ENCODE data around the gene DOK5.

DOK5 gene

GRCh38 chr20:54649511-54649962 is 174.1 kb downstream of the DOK5 start:
- no peaks in the 10 kb centered on the region for H3K9me3 ChIP-seq (ENCODE audit: control insufficient read depth, low read length)

GRCh38 chr20:54650052-54650719 is 174.8 kb downstream of the DOK5 start:
- Histone ChIP-seq H3K9ac (ENCODE audit: low read length) (no peak overlapping the region), H3K9me3 (ENCODE audit: control insufficient read depth, low read length) (no peaks in the 10 kb centered on the region), H3K4me3 (ENCODE audit: low read length) (no peak overlapping the region), H3K4me1 (ENCODE audit: control insufficient read depth, insufficient read depth, low read length) (no peaks in the 10 kb centered on the region), H3K27me3 (ENCODE audit: control insufficient read depth, insufficient read depth, low read length) (no peaks in the 10 kb centered on the region), H3K36me3 (ENCODE audit: control insufficient read depth, insufficient read depth, low read length) (no peaks in the 10 kb centered on the region)

More at GRCh38 chr20:54649511-54649962, 174.1 kb downstream of the DOK5 start:
- H3K4me1 ChIP-seq (ENCODE audit: control insufficient read depth, insufficient read depth, low read length): no peaks in the 10 kb centered on the region
- H3K36me3 ChIP-seq (ENCODE audit: control insufficient read depth, insufficient read depth, low read length): no peaks in the 10 kb centered on the region
- no peak overlapping the region for H3K4me3 ChIP-seq (ENCODE audit: low read length)
- H3K27me3 ChIP-seq (ENCODE audit: control insufficient read depth, insufficient read depth, low read length): no peaks in the 10 kb centered on the region
- no peak overlapping the region for H3K9ac ChIP-seq (ENCODE audit: low read length)

- Histone ChIP-seq H3K27me3 (ENCODE audit: control insufficient read depth, insufficient read depth, low read length) (no peaks in the 10 kb centered on the region), H3K9ac (ENCODE audit: low read length) (no peak overlapping the region), H3K4me3 (ENCODE audit: low read length) (no peak overlapping the region), H3K4me1 (ENCODE audit: control insufficient read depth, insufficient read depth, low read length) (no peaks in the 10 kb centered on the region), H3K9me3 (ENCODE audit: control insufficient read depth, low read length) (no peaks in the 10 kb centered on the region), H3K36me3 (ENCODE audit: control insufficient read depth, insufficient read depth, low read length) (no peaks in the 10 kb centered on the region)
Observed at GRCh38 chr20:54651252-54651651, 175.9 kb downstream of the DOK5 start.

GRCh38 chr20:54654450-54654849 is 179.1 kb downstream of the DOK5 start:
- H3K4me1 ChIP-seq (ENCODE audit: control insufficient read depth, insufficient read depth, low read length): no peaks in the 10 kb centered on the region
- no peak overlapping the region for H3K9ac ChIP-seq (ENCODE audit: low read length)
- H3K27me3 ChIP-seq (ENCODE audit: control insufficient read depth, insufficient read depth, low read length): no peaks in the 10 kb centered on the region
- H3K9me3 ChIP-seq (ENCODE audit: control insufficient read depth, low read length): no peaks in the 10 kb centered on the region
- H3K4me3 ChIP-seq (ENCODE audit: low read length): no peak overlapping the region
- H3K36me3 ChIP-seq (ENCODE audit: control insufficient read depth, insufficient read depth, low read length): no peaks in the 10 kb centered on the region

GRCh38 chr20:54657268-54657826 is 182.0 kb downstream of the DOK5 start:
- no peaks in the 10 kb centered on the region for H3K4me1 ChIP-seq (ENCODE audit: control insufficient read depth, insufficient read depth, low read length)
- no peaks in the 10 kb centered on the region for H3K36me3 ChIP-seq (ENCODE audit: control insufficient read depth, insufficient read depth, low read length)
- H3K9ac ChIP-seq (ENCODE audit: low read length): no peak overlapping the region
- H3K9me3 ChIP-seq (ENCODE audit: control insufficient read depth, low read length): no peaks in the 10 kb centered on the region
- no peak overlapping the region for H3K4me3 ChIP-seq (ENCODE audit: low read length)
- no peaks in the 10 kb centered on the region for H3K27me3 ChIP-seq (ENCODE audit: control insufficient read depth, insufficient read depth, low read length)

DNA sequence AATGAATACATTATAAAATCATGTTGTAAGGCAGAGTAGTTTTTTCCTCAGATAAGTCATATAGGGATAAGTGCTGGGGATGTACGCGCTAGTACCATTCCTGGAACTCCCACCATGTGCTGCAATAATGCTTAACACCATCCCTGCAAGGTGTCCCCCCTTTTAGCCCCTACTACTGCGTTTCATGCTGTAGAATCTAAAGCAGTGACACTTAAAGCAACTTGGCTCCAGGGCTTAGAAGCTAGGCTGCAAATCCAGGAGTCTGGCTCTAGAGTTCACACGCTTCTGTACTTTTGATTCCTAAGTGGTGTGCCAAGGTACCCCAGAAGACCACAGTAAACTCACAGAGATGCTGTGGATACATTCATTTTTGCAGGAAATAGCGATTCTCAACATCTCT is 183.1 kb downstream of the DOK5 start:
- Histone ChIP-seq H3K36me3 (ENCODE audit: control insufficient read depth, insufficient read depth, low read length) (no peaks in the 10 kb centered on the region), H3K4me1 (ENCODE audit: control insufficient read depth, insufficient read depth, low read length) (no peaks in the 10 kb centered on the region), H3K27me3 (ENCODE audit: control insufficient read depth, insufficient read depth, low read length) (no peaks in the 10 kb centered on the region), H3K4me3 (ENCODE audit: low read length) (no peak overlapping the region), H3K9ac (ENCODE audit: low read length) (no peak overlapping the region), H3K9me3 (ENCODE audit: control insufficient read depth, low read length) (no peaks in the 10 kb centered on the region)

GRCh38 chr20:54661265-54661664 is 185.9 kb downstream of the DOK5 start:
- H3K9ac ChIP-seq (ENCODE audit: low read length): no peak overlapping the region
- no peak overlapping the region for H3K4me3 ChIP-seq (ENCODE audit: low read length)
- H3K4me1 ChIP-seq (ENCODE audit: control insufficient read depth, insufficient read depth, low read length): no peaks in the 10 kb centered on the region
- H3K36me3 ChIP-seq (ENCODE audit: control insufficient read depth, insufficient read depth, low read length): no peaks in the 10 kb centered on the region
- no peaks in the 10 kb centered on the region for H3K9me3 ChIP-seq (ENCODE audit: control insufficient read depth, low read length)
- no peaks in the 10 kb centered on the region for H3K27me3 ChIP-seq (ENCODE audit: control insufficient read depth, insufficient read depth, low read length)

DNA sequence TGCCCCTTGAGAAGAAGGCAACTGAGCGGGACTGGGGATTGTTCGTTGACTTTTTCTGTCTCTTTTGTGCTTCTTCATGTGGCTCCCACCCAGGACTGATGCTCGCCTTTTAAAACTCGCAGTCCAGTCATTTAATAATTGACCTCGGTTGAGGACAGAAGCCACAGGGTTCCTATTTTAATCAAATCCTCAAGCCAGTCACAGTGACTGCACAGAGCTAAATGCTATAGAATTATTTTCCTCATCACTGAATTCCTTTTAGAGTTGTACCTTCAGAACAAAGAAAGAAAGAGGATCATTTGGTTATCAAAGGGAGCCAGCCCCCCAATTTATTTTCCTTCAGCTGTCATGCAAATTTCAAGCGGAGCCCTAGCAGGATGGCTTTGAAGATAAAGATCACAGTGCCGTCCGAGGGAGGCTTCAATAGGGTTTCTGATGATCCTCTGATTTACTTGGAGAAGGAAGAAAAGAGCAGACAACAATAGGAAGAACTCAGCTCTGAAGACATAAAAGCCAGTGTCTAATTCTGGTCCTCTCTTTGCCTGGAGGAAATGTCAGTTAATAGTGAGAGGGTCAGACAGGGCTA is 186.6 kb downstream of the DOK5 start:
- no peak overlapping the region for H3K4me3 ChIP-seq (ENCODE audit: low read length)
- no peak overlapping the region for H3K9ac ChIP-seq (ENCODE audit: low read length)
- H3K9me3 ChIP-seq (ENCODE audit: control insufficient read depth, low read length): no peaks in the 10 kb centered on the region
- no peaks in the 10 kb centered on the region for H3K4me1 ChIP-seq (ENCODE audit: control insufficient read depth, insufficient read depth, low read length)
- H3K27me3 ChIP-seq (ENCODE audit: control insufficient read depth, insufficient read depth, low read length): no peaks in the 10 kb centered on the region
- no peaks in the 10 kb centered on the region for H3K36me3 ChIP-seq (ENCODE audit: control insufficient read depth, insufficient read depth, low read length)

GRCh38 chr20:54665812-54666211 is 190.4 kb downstream of the DOK5 start:
- Histone ChIP-seq H3K4me3 (ENCODE audit: low read length) (no peak overlapping the region), H3K9me3 (ENCODE audit: control insufficient read depth, low read length) (no peaks in the 10 kb centered on the region), H3K4me1 (ENCODE audit: control insufficient read depth, insufficient read depth, low read length) (no peaks in the 10 kb centered on the region), H3K36me3 (ENCODE audit: control insufficient read depth, insufficient read depth, low read length) (no peaks in the 10 kb centered on the region), H3K27me3 (ENCODE audit: control insufficient read depth, insufficient read depth, low read length) (no peaks in the 10 kb centered on the region), H3K9ac (ENCODE audit: low read length) (no peak overlapping the region)

- H3K9ac ChIP-seq (ENCODE audit: low read length): no peak overlapping the region
- no peaks in the 10 kb centered on the region for H3K4me1 ChIP-seq (ENCODE audit: control insufficient read depth, insufficient read depth, low read length)
- no peaks in the 10 kb centered on the region for H3K36me3 ChIP-seq (ENCODE audit: control insufficient read depth, insufficient read depth, low read length)
- H3K27me3 ChIP-seq (ENCODE audit: control insufficient read depth, insufficient read depth, low read length): no peaks in the 10 kb centered on the region
- H3K4me3 ChIP-seq (ENCODE audit: low read length): no peak overlapping the region
- no peaks in the 10 kb centered on the region for H3K9me3 ChIP-seq (ENCODE audit: control insufficient read depth, low read length)
Observed at GRCh38 chr20:54668271-54669039, 193.1 kb downstream of the DOK5 start.

DNA sequence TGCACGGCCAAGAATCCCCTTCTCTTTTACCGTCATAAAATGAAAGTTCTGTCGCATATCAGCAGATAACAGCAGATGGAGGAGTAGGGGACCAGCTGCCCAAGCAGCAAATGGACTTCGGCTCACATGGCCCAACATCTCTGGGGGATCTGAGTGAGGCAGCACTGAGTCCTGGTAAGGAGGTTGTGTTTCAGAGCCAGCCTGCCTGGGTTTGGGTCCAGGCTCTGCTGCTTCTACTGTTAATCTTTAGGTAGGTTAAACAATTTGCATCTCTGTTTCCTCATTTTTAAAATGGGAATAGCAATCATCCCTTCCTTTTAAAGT is 193.6 kb downstream of the DOK5 start:
- no peak overlapping the region for H3K9ac ChIP-seq (ENCODE audit: low read length)
- H3K4me3 ChIP-seq (ENCODE audit: low read length): no peak overlapping the region
- H3K4me1 ChIP-seq (ENCODE audit: control insufficient read depth, insufficient read depth, low read length): no peaks in the 10 kb centered on the region
- H3K9me3 ChIP-seq (ENCODE audit: control insufficient read depth, low read length): no peaks in the 10 kb centered on the region
- H3K36me3 ChIP-seq (ENCODE audit: control insufficient read depth, insufficient read depth, low read length): no peaks in the 10 kb centered on the region
- no peaks in the 10 kb centered on the region for H3K27me3 ChIP-seq (ENCODE audit: control insufficient read depth, insufficient read depth, low read length)

DNA sequence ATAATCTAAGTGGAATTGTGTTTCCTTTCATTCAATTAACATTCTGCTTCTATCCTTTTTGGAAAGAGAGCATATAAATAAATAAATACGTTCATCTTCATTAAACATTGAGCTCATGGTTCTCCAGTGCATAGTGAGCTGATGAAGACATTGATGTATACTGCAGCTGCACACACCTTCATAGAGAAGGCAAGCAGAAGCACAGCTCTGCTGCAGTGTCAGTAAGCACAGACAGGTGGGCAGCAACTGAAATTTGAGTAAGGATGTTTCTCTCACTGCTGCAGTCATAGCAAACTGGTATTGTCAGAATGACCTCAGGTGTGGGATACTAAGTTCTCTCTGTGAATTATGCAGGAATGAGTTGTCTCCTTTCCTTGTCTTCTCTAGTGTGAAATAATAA is 202.9 kb downstream of the DOK5 start:
- Histone ChIP-seq H3K36me3 (ENCODE audit: control insufficient read depth, insufficient read depth, low read length) (no peaks in the 10 kb centered on the region), H3K9me3 (ENCODE audit: control insufficient read depth, low read length) (no peaks in the 10 kb centered on the region), H3K4me3 (ENCODE audit: low read length) (no peak overlapping the region), H3K4me1 (ENCODE audit: control insufficient read depth, insufficient read depth, low read length) (no peaks in the 10 kb centered on the region), H3K27me3 (ENCODE audit: control insufficient read depth, insufficient read depth, low read length) (no peaks in the 10 kb centered on the region), H3K9ac (ENCODE audit: low read length) (no peak overlapping the region)

Data from mucosa of stomach (tissue), 1 donor.